Measurements from ENCODE around the gene NSA2.
"Not testable (repeated sequence)": the region's sequence is repeated elsewhere in the genome, so short reads cannot be mapped to it uniquely, and the experiment has no call there.

The NSA2 gene

DNA sequence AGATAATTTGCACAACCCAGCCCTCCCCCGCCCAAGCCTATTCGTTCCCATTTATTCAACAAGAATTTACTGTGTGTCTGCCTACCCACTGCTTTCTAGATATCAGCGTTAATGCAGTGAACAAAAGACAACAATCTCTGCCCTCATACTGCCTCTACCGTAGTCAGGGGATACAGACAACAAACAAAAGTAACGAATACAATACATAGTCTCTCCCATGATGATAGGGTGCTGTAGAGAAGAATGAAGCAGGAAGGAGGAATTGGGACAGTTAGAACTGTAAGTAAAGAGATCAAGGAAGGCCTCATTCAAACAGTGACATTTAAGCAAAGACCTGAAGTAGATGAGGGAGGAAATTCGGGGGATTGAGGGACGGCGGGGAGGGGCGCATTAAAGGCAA lies 1.8 kb upstream of the NSA2 start:
- no peak overlapping the region for H3K27ac ChIP-seq (ENCODE audit: insufficient read depth, low read length, poor library complexity, severe bottlenecking)

DNA sequence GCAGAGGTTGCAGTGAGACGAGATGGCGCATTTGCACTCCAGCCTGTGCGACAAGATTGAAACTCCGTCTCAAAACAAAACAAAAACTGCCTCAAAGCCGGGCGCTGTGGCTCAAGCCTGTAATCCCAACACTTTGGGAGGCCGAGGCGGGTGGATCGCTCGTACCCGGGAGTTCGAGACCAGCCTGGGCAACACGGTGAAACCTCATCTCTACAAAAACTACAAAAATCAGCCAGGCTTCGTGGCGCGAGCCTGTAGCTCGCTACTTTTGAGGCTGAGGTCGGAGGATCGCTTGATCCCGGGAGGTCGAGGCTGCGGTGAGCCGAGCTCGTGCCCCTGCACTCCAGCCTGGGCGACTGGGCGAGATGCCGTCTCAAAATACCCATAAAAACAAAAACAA lies 1.1 kb upstream of the NSA2 start:
- peak overlapping the region; percentile 94 for H3K4me3 ChIP-seq (ENCODE audit: insufficient read depth, low read depth, low read length, poor library complexity, severe bottlenecking)
- no peaks in the 10 kb centered on the region for H3K27me3 ChIP-seq (replicated peaks; ENCODE audit: control insufficient read depth, insufficient read depth, low read length, poor library complexity, severe bottlenecking)
- no peak for DNase-seq
- no peak overlapping the region for H3K27ac ChIP-seq (ENCODE audit: insufficient read depth, low read length, poor library complexity, severe bottlenecking)
- H3K36me3 ChIP-seq (ENCODE audit: control insufficient read depth, insufficient read depth, low read length), result peaks cover 22% of the 10 kb centered on the region
- H3K9me3 ChIP-seq (ENCODE audit: control insufficient read depth, low read length), result no peaks in the 10 kb centered on the region
- peaks cover 21% of the 10 kb centered on the region for H3K4me1 ChIP-seq (ENCODE audit: control insufficient read depth, insufficient read depth, low read length, poor library complexity, severe bottlenecking)

More for the DNA sequence above, 1.8 kb upstream of the NSA2 start:
- no peak for DNase-seq
- Histone ChIP-seq H3K4me1 (ENCODE audit: control insufficient read depth, insufficient read depth, low read length, poor library complexity, severe bottlenecking) (peaks cover 21% of the 10 kb centered on the region), H3K27me3 (replicated peaks; ENCODE audit: control insufficient read depth, insufficient read depth, low read length, poor library complexity, severe bottlenecking) (no peaks in the 10 kb centered on the region), H3K36me3 (ENCODE audit: control insufficient read depth, insufficient read depth, low read length) (peaks cover 16% of the 10 kb centered on the region), H3K4me3 (ENCODE audit: insufficient read depth, low read depth, low read length, poor library complexity, severe bottlenecking) (no peak overlapping the region), H3K9me3 (ENCODE audit: control insufficient read depth, low read length) (no peaks in the 10 kb centered on the region)

DNA sequence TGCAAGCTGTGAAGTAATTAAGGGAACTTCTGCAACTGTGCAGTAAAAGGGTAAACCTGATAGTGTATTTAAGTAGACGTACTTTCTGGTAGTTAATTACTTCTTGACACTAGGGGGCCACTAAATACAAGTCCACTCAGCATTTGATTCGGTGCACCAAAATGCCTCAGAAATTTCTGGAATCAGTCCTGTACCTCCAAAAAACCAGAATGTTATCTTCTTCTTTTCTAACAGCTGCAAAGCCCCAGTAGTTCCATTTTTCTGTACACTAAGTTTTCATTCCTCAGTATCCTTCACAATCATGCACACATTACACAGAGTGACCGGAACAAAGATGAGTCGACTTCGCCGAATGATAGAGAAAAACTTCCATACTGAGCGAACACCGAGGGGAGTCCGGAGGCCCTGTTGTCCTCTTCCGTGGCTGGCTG lies 616 bp upstream of the NSA2 start:
- Histone ChIP-seq H3K27me3 (replicated peaks; ENCODE audit: control insufficient read depth, insufficient read depth, low read length, poor library complexity, severe bottlenecking) (no peaks in the 10 kb centered on the region), H3K4me1 (ENCODE audit: control insufficient read depth, insufficient read depth, low read length, poor library complexity, severe bottlenecking) (peaks cover 21% of the 10 kb centered on the region), H3K4me3 (ENCODE audit: insufficient read depth, low read depth, low read length, poor library complexity, severe bottlenecking) (peak overlapping the region; percentile 94), H3K27ac (ENCODE audit: insufficient read depth, low read length, poor library complexity, severe bottlenecking) (peak overlapping the region; percentile 74), H3K36me3 (ENCODE audit: control insufficient read depth, insufficient read depth, low read length) (peaks cover 22% of the 10 kb centered on the region), H3K9me3 (ENCODE audit: control insufficient read depth, low read length) (no peaks in the 10 kb centered on the region)
- peak in 1 of 3 donors; percentile 5 for DNase-seq

DNA sequence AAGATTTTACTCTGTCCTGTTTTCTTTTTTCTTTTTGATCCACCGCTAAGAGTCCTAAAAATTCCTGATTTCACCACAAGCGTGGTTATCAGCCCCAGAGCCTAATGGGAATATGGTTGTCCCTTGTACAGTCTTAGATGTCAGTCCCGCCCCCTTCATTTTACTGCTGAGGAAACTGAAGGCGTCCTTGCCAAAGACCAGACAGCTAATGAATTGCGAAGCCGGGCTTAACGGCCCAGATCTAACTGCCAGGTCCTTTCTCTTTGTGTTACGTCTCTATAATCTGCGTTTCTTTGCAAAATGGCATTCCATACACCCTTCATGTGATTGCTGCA lies 497 bp downstream of the NSA2 start:
- Histone ChIP-seq H3K4me1 (ENCODE audit: control insufficient read depth, insufficient read depth, low read length, poor library complexity, severe bottlenecking) (peaks cover 21% of the 10 kb centered on the region), H3K36me3 (ENCODE audit: control insufficient read depth, insufficient read depth, low read length) (peaks cover 20% of the 10 kb centered on the region), H3K27me3 (replicated peaks; ENCODE audit: control insufficient read depth, insufficient read depth, low read length, poor library complexity, severe bottlenecking) (no peaks in the 10 kb centered on the region), H3K9me3 (ENCODE audit: control insufficient read depth, low read length) (no peaks in the 10 kb centered on the region), H3K4me3 (ENCODE audit: insufficient read depth, low read depth, low read length, poor library complexity, severe bottlenecking) (peak overlapping the region; percentile 94), H3K27ac (ENCODE audit: insufficient read depth, low read length, poor library complexity, severe bottlenecking) (peak overlapping the region; percentile 74)
- no peak for DNase-seq

DNA sequence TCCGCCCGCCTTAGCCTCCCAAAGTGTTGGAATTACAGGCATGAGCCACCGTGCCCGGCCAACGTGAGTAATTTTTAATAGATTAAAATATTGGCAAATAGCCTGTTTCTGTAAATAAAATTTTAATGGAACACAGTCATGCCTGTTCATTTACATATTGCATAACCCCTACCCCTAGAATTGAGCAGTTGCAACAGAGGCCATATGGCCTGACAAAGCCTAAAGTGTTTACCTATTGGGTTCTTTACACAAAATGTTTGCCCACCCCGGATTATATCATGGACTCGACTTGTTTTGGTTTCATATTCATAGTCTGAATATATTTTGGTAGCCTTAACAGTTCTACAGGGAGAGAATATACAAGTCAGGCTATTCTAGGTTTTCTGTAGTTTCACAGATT lies 5.3 kb downstream of the NSA2 start:
- H3K9me3 ChIP-seq (ENCODE audit: control insufficient read depth, low read length), result no peaks in the 10 kb centered on the region
- no peak overlapping the region for H3K4me3 ChIP-seq (ENCODE audit: insufficient read depth, low read depth, low read length, poor library complexity, severe bottlenecking)
- DNase-seq, result no peak
- peaks cover 35% of the 10 kb centered on the region for H3K36me3 ChIP-seq (ENCODE audit: control insufficient read depth, insufficient read depth, low read length)
- no peak overlapping the region for H3K27ac ChIP-seq (ENCODE audit: insufficient read depth, low read length, poor library complexity, severe bottlenecking)
- no peaks in the 10 kb centered on the region for H3K27me3 ChIP-seq (replicated peaks; ENCODE audit: control insufficient read depth, insufficient read depth, low read length, poor library complexity, severe bottlenecking)
- H3K4me1 ChIP-seq (ENCODE audit: control insufficient read depth, insufficient read depth, low read length, poor library complexity, severe bottlenecking), result peaks cover 7% of the 10 kb centered on the region

DNA sequence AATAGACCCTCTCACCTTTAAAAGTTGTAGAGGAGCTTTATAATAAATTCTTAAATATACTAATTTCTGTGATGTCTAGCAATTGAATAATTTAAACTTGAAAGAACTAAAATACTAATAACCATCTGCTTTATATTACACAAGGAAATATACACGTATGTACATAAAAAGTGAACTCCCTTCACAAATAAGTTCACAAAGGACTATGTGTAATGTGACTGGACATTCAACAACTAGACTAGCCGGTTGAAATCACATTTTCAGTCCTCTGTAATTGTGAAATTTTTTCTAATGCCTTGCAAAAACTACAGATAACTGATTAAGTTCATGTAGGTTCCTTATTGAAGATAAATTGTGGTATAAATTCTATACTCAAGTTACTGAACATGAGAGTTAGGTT lies 11.6 kb downstream of the NSA2 start:
- Histone ChIP-seq H3K4me1 (ENCODE audit: control insufficient read depth, insufficient read depth, low read length, poor library complexity, severe bottlenecking) (no peaks in the 10 kb centered on the region), H3K4me3 (ENCODE audit: insufficient read depth, low read depth, low read length, poor library complexity, severe bottlenecking) (no peak overlapping the region), H3K27ac (ENCODE audit: insufficient read depth, low read length, poor library complexity, severe bottlenecking) (no peak overlapping the region), H3K9me3 (ENCODE audit: control insufficient read depth, low read length) (no peaks in the 10 kb centered on the region), H3K36me3 (ENCODE audit: control insufficient read depth, insufficient read depth, low read length) (peaks cover 27% of the 10 kb centered on the region), H3K27me3 (replicated peaks; ENCODE audit: control insufficient read depth, insufficient read depth, low read length, poor library complexity, severe bottlenecking) (no peaks in the 10 kb centered on the region)
- no peak for DNase-seq

DNA sequence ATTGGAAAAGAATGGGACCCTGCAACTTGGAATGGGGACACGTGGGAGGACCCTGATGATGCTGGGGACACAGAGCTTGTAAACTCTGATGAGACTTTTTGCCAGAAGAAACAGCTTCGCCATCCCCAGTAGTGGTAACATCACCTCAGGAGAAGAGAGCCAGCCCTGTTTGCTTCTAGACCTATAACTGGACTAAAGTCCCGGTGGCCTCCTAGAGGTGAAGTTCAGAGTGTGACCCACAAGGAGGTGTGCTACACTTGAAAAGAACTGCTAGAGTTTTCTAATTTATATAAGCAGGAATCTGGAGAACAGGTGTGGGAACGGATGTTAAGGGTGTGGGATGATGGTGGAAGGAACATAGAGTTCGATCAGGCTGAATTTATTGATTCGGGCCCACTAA lies 19.8 kb downstream of the NSA2 start:
- Histone ChIP-seq H3K36me3 (ENCODE audit: control insufficient read depth, insufficient read depth, low read length) (peaks cover 10% of the 10 kb centered on the region), H3K27me3 (replicated peaks; ENCODE audit: control insufficient read depth, insufficient read depth, low read length, poor library complexity, severe bottlenecking) (no peaks in the 10 kb centered on the region), H3K27ac (ENCODE audit: insufficient read depth, low read length, poor library complexity, severe bottlenecking) (no peak overlapping the region), H3K9me3 (ENCODE audit: control insufficient read depth, low read length) (no peaks in the 10 kb centered on the region), H3K4me1 (ENCODE audit: control insufficient read depth, insufficient read depth, low read length, poor library complexity, severe bottlenecking) (no peaks in the 10 kb centered on the region), H3K4me3 (ENCODE audit: insufficient read depth, low read depth, low read length, poor library complexity, severe bottlenecking) (no peak overlapping the region)
- no peak for DNase-seq

DNA sequence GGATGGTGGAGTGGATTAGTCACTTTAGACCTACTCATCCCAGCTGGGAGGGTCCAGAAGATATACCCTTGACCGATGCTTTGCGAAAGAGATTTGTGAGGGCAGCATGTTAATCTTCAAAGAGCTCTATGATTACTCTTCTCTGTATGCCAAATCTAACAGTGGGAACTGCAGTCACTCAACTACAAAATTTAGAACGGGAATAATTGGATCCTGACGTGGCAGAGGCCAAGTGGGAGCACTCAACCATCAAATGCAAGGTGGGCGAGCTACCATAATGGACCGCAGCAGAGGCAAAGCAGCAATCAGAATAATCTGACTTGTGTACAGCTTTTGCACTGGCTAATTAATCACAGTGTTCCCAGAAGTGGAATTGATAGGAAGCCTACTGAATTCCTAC lies 20.4 kb downstream of the NSA2 start:
- DNase-seq, result no peak
- H3K36me3 ChIP-seq (ENCODE audit: control insufficient read depth, insufficient read depth, low read length), result peaks cover 10% of the 10 kb centered on the region
- H3K27me3 ChIP-seq (replicated peaks; ENCODE audit: control insufficient read depth, insufficient read depth, low read length, poor library complexity, severe bottlenecking), result no peaks in the 10 kb centered on the region
- no peaks in the 10 kb centered on the region for H3K4me1 ChIP-seq (ENCODE audit: control insufficient read depth, insufficient read depth, low read length, poor library complexity, severe bottlenecking)
- H3K4me3 ChIP-seq (ENCODE audit: insufficient read depth, low read depth, low read length, poor library complexity, severe bottlenecking), result no peak overlapping the region
- H3K9me3 ChIP-seq (ENCODE audit: control insufficient read depth, low read length), result no peaks in the 10 kb centered on the region
- no peak overlapping the region for H3K27ac ChIP-seq (ENCODE audit: insufficient read depth, low read length, poor library complexity, severe bottlenecking)

DNA sequence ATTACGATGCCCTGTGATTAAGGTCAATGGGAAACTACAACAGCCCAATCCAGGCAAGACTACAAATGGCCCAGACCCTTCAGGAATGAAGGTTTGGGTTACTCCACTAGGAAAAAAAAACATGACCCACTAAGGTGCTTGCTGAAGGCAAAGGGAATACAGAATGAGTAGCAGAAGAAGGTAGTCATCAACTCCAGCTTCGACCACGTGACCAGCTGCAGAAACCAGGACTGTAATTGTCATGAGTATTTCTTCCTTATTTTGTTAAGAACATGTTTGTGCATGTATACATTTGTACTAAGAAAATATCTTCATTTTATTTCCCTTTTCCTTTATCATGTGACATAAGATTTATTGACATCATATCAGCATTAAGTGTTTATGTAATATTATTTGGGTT lies 24.6 kb downstream of the NSA2 start:
- not testable (repeated sequence) for H3K27me3 ChIP-seq (replicated peaks; ENCODE audit: control insufficient read depth, insufficient read depth, low read length, poor library complexity, severe bottlenecking); H3K4me1 ChIP-seq (ENCODE audit: control insufficient read depth, insufficient read depth, low read length, poor library complexity, severe bottlenecking); DNase-seq; H3K9me3 ChIP-seq (ENCODE audit: control insufficient read depth, low read length); H3K27ac ChIP-seq (ENCODE audit: insufficient read depth, low read length, poor library complexity, severe bottlenecking); H3K4me3 ChIP-seq (ENCODE audit: insufficient read depth, low read depth, low read length, poor library complexity, severe bottlenecking); H3K36me3 ChIP-seq (ENCODE audit: control insufficient read depth, insufficient read depth, low read length)

DNA sequence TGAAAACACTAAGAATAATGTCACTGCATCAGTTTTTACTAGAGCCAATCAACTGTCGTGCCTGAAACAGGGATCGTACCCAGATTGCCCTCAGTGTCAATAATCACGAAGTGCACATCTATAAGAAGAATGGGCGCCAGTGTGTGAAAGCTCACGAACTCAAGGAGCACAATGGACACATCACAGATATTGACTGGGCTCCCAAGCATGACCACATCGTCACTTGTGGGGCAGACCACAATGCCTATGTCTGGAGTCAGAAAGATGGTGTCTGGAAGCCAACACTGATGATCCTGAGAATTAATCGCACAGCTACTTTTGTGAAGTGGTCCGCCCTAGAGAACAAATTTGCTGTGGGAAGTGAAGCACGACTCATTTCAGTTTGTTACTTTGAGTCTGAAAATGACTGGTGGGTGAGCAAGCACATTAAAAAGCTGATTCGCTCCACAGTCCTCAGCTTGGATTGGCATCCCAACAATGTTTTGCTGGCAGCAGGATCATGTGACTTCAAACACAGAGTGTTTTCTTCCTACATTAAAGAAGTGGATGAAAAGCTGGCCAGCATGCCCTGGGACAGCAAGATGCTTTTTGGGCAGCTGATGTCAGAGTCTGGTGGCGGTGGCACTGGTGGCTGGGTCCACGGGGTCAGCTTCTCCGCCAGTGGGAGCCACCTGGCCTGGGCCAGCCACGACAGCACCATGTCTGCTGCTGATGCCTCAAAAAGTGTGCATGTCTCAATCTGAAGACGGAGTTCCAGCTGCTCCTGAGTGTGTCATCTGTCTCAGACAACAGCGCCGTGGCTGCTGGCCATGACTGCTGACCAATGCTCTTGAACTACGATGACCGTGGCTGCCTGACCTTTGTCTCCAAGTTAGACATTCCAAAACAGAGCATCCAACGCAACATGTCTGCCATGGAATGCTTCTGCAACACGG lies 32.2 kb downstream of the NSA2 start:
- Histone ChIP-seq H3K4me3 (ENCODE audit: insufficient read depth, low read depth, low read length, poor library complexity, severe bottlenecking) (no peak overlapping the region), H3K36me3 (ENCODE audit: control insufficient read depth, insufficient read depth, low read length) (peaks cover 5% of the 10 kb centered on the region), H3K4me1 (ENCODE audit: control insufficient read depth, insufficient read depth, low read length, poor library complexity, severe bottlenecking) (no peaks in the 10 kb centered on the region), H3K27ac (ENCODE audit: insufficient read depth, low read length, poor library complexity, severe bottlenecking) (no peak overlapping the region), H3K9me3 (ENCODE audit: control insufficient read depth, low read length) (no peaks in the 10 kb centered on the region), H3K27me3 (replicated peaks; ENCODE audit: control insufficient read depth, insufficient read depth, low read length, poor library complexity, severe bottlenecking) (no peaks in the 10 kb centered on the region)
- DNase-seq, result no peak

Data from effector memory CD4-positive, alpha-beta T cell (primary cell).